Panc1 (cell line): Measurements from ENCODE around the gene UBA52. TPM values are rescaled to one million over a fixed set of nuclear protein-coding genes. Genes with fewer than 3 reads are reported as not detected.
"Not testable (repeated sequence)": the region's sequence is repeated elsewhere in the genome, so short reads cannot be mapped to it uniquely, and the experiment has no call there.

Experiments
- ATAC-seq: fragments of 200-7000 bp; cut with Tn5 transposase; 2 replicates; pipeline ENCODE4 v1.9.1; 2020; ENCODE audit warnings: mild to moderate bottlenecking, moderate library complexity
- BruUV-seq: library from RNA; stranded (reverse); fragments of 400-500 nt; replicated peaks from 2 replicates; lab custom pipeline; 2021; lab: Mats Ljungman, UMichigan
- CTCF ChIA-PET: fragments of 300-600 bp; sonication (Branson Sonifier 250); formaldehyde crosslinking; loops from one replicate; lab custom pipeline; 2022; ENCODE audit warnings: antibody characterized with exemption; lab: Charles Lee
- POLR2A ChIA-PET: fragments of 300-600 bp; sonication (Branson Sonifier 250); formaldehyde crosslinking; loops from one replicate; lab custom pipeline; 2022; ENCODE audit warnings: antibody characterized with exemption; lab: Charles Lee
- DNase-seq: peaks from one replicate; pipeline ENCODE4 v3.0.0-alpha.2; 2010; ENCODE audit warnings: low read depth, low spot score
- H3K27ac ChIP-seq: 2 replicates; pipeline ENCODE4 v1.5.1; 2011; ENCODE audit warnings: mild to moderate bottlenecking, low read length, inconsistent platforms
- H3K27me3 ChIP-seq: fragments of 200-500 bp; sonication (Bioruptor generic); 2 replicates; pipeline ENCODE4 v1.6.0; 2014; ENCODE audit warnings: low read length, inconsistent platforms; ENCODE audit not compliant: control insufficient read depth, insufficient read depth
- H3K36me3 ChIP-seq: fragments of 200-500 bp; sonication (Bioruptor generic); 2 replicates; pipeline ENCODE4 v1.5.1; 2014; ENCODE audit warnings: inconsistent platforms, mild to moderate bottlenecking, low read length, moderate library complexity; ENCODE audit not compliant: control insufficient read depth, insufficient read depth
- H3K4me1 ChIP-seq: 2 replicates; pipeline ENCODE4 v1.5.1; 2011; ENCODE audit warnings: inconsistent platforms, mild to moderate bottlenecking, low read length, moderate library complexity; ENCODE audit not compliant: control insufficient read depth, insufficient read depth
- H3K4me3 ChIP-seq, 2 experiments: 2 replicates each; pipeline ENCODE4 v1.5.1; 2011 to 2012; ENCODE audit warnings: low read depth in 2 of 2, low read length in 2 of 2, mild to moderate bottlenecking in 2 of 2, inconsistent platforms in 1 of 2, moderate library complexity in 1 of 2
- H3K9me3 ChIP-seq: fragments of 200-500 bp; sonication (Bioruptor generic); 2 replicates; pipeline ENCODE4 v1.5.1; 2014; ENCODE audit warnings: low read depth, mild to moderate bottlenecking, inconsistent platforms, low read length, moderate library complexity; ENCODE audit not compliant: control insufficient read depth, insufficient read depth
- POLR2AphosphoS5 ChIP-seq: IDR thresholded peaks from 2 replicates; pipeline ENCODE4 v1.6.1; 2012; ENCODE audit warnings: mild to moderate bottlenecking, low read depth, low read length, moderate library complexity
- SIN3A ChIP-seq: IDR thresholded peaks from 2 replicates; pipeline ENCODE4 v1.6.1; 2012; ENCODE audit warnings: low read depth, mild to moderate bottlenecking, low read length, moderate library complexity, borderline replicate concordance; ENCODE audit not compliant: insufficient read depth
- TCF7L2 ChIP-seq: IDR thresholded peaks from 2 replicates; pipeline ENCODE4 v1.6.1; 2011; ENCODE audit warnings: mild to moderate bottlenecking, low read depth, low read length, inconsistent platforms
- in situ Hi-C: cut with HindIII; loops from 2 replicates; pipeline ENCODE4 v1.10.0; 2016; ENCODE audit warnings: low sequenced_read_pairs, low pct_unique_long_range_greater_than_20kb
- intact Hi-C: fragments of 100-400 bp; cut with micrococcal nuclease; formaldehyde crosslinking; loops from one replicate; pipeline ENCODE4 v1.10.0; 2022; ENCODE audit not compliant: unreplicated experiment
- total RNA-seq: library from RNA; stranded (reverse); gene quantifications from one replicate; pipeline ENCODE4 v1.2.1, GENCODE V29; 2021; ENCODE audit not compliant: unreplicated experiment
- TF ChIP-seq, protein P1 (sequence below), 2 experiments: IDR thresholded peaks; 2 replicates each; pipeline ENCODE4 v1.6.1; 2011 to 2012; ENCODE audit warnings: low read depth in 2 of 2, control low read depth in 1 of 2, low read length in 1 of 2, mild to moderate bottlenecking in 1 of 2, moderate library complexity in 1 of 2; ENCODE audit not compliant: insufficient read depth in 1 of 2
- TF ChIP-seq, protein P2 (sequence below): fragments of 450-650 bp; IDR thresholded peaks from 2 replicates; pipeline ENCODE4 v1.5.1; 2017; ENCODE audit warnings: mild to moderate bottlenecking

The UBA52 gene
- total RNA-seq, 1 experiment from 2014 or later, result 907 TPM

DNA sequence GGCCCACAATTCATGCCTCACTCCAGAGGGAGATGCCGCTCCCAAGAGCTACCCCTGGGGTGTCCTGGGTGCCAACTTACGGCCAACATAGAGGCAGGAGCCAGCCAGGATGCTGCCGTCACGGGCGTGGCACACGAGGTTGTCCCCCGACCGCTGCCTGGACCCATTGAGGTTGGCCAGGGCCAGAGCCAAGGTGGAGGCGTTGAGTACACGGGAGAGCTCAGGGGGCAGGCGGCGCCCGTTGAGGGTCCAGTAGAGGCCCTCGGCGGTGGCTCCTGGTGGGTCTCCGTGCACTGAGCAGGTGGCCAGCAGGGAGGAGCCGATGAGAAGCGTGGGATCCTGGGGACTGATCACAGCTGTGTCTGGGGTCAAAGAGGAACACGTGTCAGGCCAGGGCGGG, 27.8 kb downstream of the UBA52 start:
- Histone ChIP-seq H3K27me3 (no peaks in the 10 kb centered on the region), H3K27ac (no peak overlapping the region), H3K9me3 (no peaks in the 10 kb centered on the region), H3K4me3 (no peak overlapping the region), H3K4me1 (peaks cover 2% of the 10 kb centered on the region; the same call in 1 of the 2 replicates), H3K36me3 (no peaks in the 10 kb centered on the region)
- intact Hi-C loops, result loop anchor here (10.0 kb wide), 1 partner anchor 75 kb away; no protein-coding TSS in a partner anchor
- DNase-seq (no peak), ATAC-seq (no peak)
- BruUV-seq, result no TSS peak
- in situ Hi-C loops, result no loop called here
- POLR2A ChIA-PET, result no interaction called here
- CTCF ChIA-PET, result no interaction called here
- TF ChIP-seq, protein P1, sequence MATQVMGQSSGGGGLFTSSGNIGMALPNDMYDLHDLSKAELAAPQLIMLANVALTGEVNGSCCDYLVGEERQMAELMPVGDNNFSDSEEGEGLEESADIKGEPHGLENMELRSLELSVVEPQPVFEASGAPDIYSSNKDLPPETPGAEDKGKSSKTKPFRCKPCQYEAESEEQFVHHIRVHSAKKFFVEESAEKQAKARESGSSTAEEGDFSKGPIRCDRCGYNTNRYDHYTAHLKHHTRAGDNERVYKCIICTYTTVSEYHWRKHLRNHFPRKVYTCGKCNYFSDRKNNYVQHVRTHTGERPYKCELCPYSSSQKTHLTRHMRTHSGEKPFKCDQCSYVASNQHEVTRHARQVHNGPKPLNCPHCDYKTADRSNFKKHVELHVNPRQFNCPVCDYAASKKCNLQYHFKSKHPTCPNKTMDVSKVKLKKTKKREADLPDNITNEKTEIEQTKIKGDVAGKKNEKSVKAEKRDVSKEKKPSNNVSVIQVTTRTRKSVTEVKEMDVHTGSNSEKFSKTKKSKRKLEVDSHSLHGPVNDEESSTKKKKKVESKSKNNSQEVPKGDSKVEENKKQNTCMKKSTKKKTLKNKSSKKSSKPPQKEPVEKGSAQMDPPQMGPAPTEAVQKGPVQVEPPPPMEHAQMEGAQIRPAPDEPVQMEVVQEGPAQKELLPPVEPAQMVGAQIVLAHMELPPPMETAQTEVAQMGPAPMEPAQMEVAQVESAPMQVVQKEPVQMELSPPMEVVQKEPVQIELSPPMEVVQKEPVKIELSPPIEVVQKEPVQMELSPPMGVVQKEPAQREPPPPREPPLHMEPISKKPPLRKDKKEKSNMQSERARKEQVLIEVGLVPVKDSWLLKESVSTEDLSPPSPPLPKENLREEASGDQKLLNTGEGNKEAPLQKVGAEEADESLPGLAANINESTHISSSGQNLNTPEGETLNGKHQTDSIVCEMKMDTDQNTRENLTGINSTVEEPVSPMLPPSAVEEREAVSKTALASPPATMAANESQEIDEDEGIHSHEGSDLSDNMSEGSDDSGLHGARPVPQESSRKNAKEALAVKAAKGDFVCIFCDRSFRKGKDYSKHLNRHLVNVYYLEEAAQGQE (IDR thresholded peaks at IDR 0.05; ENCODE audit: insufficient read depth in 1 of 2, low read depth in 2 of 2, low read length in 1 of 2), result no peak
- TF ChIP-seq POLR2AphosphoS5, result no peak
- TF ChIP-seq TCF7L2, result no peak
- TF ChIP-seq SIN3A, result no peak
- TF ChIP-seq, protein P2, sequence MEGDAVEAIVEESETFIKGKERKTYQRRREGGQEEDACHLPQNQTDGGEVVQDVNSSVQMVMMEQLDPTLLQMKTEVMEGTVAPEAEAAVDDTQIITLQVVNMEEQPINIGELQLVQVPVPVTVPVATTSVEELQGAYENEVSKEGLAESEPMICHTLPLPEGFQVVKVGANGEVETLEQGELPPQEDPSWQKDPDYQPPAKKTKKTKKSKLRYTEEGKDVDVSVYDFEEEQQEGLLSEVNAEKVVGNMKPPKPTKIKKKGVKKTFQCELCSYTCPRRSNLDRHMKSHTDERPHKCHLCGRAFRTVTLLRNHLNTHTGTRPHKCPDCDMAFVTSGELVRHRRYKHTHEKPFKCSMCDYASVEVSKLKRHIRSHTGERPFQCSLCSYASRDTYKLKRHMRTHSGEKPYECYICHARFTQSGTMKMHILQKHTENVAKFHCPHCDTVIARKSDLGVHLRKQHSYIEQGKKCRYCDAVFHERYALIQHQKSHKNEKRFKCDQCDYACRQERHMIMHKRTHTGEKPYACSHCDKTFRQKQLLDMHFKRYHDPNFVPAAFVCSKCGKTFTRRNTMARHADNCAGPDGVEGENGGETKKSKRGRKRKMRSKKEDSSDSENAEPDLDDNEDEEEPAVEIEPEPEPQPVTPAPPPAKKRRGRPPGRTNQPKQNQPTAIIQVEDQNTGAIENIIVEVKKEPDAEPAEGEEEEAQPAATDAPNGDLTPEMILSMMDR, result no peak

DNA sequence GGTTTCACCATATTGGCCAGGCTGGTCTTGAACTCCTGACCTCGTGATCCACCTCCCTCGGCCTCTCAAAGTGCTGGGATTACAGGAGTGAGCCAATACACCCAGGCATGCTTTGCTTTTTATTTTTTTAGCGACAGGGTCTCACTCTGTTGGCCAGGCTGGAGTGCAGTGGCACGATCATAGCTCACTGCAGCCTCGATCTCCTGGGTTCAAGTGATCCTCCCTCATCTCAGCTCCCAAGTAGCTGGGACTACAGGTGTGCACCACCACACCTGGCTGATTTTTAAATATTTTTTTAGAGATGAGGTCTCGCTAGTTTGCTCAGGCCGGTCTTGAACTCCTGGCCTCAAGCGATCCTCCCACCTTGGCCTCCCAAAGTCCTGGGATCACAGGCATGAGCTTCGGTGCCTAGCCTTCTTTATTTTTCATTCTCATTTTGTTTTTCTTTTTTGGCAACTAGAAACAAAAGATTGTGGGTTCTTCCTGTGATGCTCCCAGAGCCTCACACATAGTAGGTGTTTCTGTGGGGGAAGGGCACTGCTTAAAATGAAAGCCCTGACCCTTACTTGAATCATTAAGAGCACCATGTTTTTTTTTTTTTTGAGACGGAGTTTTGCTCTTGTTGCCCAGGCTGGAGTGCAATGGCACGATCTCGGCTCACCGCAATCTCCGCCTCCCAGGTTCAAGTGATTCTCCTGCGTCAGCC, 29.2 kb downstream of the UBA52 start:
- CTCF ChIA-PET, result interaction anchor here (1.0 kb wide), 1 partner anchor 72 kb away, joined by 7 read pairs; no protein-coding TSS in a partner anchor

DNA sequence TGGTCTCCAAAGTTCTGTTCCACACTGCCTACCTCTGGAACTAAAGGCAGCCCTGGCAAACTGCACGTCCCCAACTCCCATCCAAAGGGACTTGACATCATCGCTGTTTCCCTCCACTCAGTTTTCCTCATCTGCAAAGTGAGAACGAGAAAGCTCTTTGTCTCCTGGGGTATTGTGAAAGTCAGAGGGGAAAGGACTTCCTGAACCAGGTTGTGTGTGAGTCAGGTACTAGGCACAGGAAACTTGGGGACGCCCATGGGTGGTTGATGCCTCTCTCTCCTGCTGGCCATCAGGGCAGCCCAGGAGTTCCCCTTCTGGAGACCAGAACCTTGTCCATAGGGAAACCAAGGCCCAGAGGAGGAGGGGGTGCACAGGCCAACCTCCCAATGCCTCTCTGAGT, 30.2 kb downstream of the UBA52 start:
- in situ Hi-C loops, result no loop called here
- Histone ChIP-seq H3K27ac (no peak overlapping the region), H3K9me3 (no peaks in the 10 kb centered on the region), H3K4me3 (no peak overlapping the region), H3K27me3 (no peaks in the 10 kb centered on the region; the same call in 1 of the 2 replicates), H3K36me3 (no peaks in the 10 kb centered on the region), H3K4me1 (peaks cover 2% of the 10 kb centered on the region; the same call in 1 of the 2 replicates)
- DNase-seq, result no peak
- intact Hi-C loops, result no loop called here
- TF ChIP-seq, protein P2, result no peak
- TF ChIP-seq, protein P1 (IDR thresholded peaks at IDR 0.05; ENCODE audit: insufficient read depth in 1 of 2, low read depth in 2 of 2, low read length in 1 of 2), result no peak
- TF ChIP-seq SIN3A, result no peak
- no peak for TF ChIP-seq POLR2AphosphoS5
- no peak for TF ChIP-seq TCF7L2
- ATAC-seq, result no peak
- POLR2A ChIA-PET, result no interaction called here
- no TSS peak for BruUV-seq
- CTCF ChIA-PET, result interaction anchor here (0.6 to 1.0 kb wide), 2 partner anchors 71 to 322 kb away, joined by 3 to 7 read pairs; no protein-coding TSS in a partner anchor

More for the DNA sequence above, 29.2 kb downstream of the UBA52 start:
- H3K4me1 ChIP-seq, BruUV-seq, in situ Hi-C loops, intact Hi-C loops, H3K4me3 ChIP-seq, ATAC-seq, H3K27ac ChIP-seq, H3K27me3 ChIP-seq, H3K36me3 ChIP-seq, DNase-seq, POLR2A ChIA-PET, H3K9me3 ChIP-seq: not testable (repeated sequence)
